ENCODE results near the gene FUZ.
A peak's percentile ranks its signal among the peaks of the same experiment; 100 is the strongest.
"Not testable (repeated sequence)": the region's sequence is repeated elsewhere in the genome, so short reads cannot be mapped to it uniquely, and the experiment has no call there.

Gene FUZ

GRCh38 chr19:49832556-49832955 is 19.5 kb upstream of the FUZ start:
- DNase-seq (ENCODE audit: low read depth in 2 of 2), result no peak

GRCh38 chr19:49831592-49831991 is 18.5 kb upstream of the FUZ start:
- DNase-seq (ENCODE audit: low read depth in 2 of 2), result no peak

GRCh38 chr19:49830766-49831165 is 17.7 kb upstream of the FUZ start:
- DNase-seq (ENCODE audit: low read depth in 2 of 2), result no peak

GRCh38 chr19:49829721-49830120 is 16.6 kb upstream of the FUZ start:
- no peak for DNase-seq (ENCODE audit: low read depth in 2 of 2)

GRCh38 chr19:49829200-49829599 is 16.1 kb upstream of the FUZ start:
- DNase-seq (ENCODE audit: low read depth in 2 of 2), result no peak

GRCh38 chr19:49827034-49827433 is 13.9 kb upstream of the FUZ start:
- DNase-seq (ENCODE audit: low read depth in 2 of 2), result no peak

GRCh38 chr19:49824662-49825061 is 11.6 kb upstream of the FUZ start:
- DNase-seq (ENCODE audit: low read depth in 2 of 2), result no peak

GRCh38 chr19:49823472-49823871 is 10.4 kb upstream of the FUZ start:
- DNase-seq (ENCODE audit: low read depth in 2 of 2), result no peak

- DNase-seq (ENCODE audit: low read depth in 2 of 2), result no peak
Measured at GRCh38 chr19:49820125-49820524, 7.0 kb upstream of the FUZ start.

GRCh38 chr19:49819452-49820115 is 6.5 kb upstream of the FUZ start:
- not testable (repeated sequence) for DNase-seq (ENCODE audit: low read depth in 2 of 2)

GRCh38 chr19:49818649-49819370 is 5.7 kb upstream of the FUZ start:
- DNase-seq (ENCODE audit: low read depth in 2 of 2), result no peak

GRCh38 chr19:49817964-49818648 is 5.0 kb upstream of the FUZ start, which contains the start of gene MED25:
Gene MED25 (plus strand): TSS chr19:49818289. CDS start chr19:49818342, 53 bp downstream.
- DNase-seq (ENCODE audit: low read depth in 2 of 2), result peak; percentile 61 to 66

GRCh38 chr19:49816590-49816989 is 3.5 kb upstream of the FUZ start:
- DNase-seq (ENCODE audit: low read depth in 2 of 2), result no peak

- no peak for DNase-seq (ENCODE audit: low read depth in 2 of 2)
Measured at GRCh38 chr19:49814010-49814409, 918 bp upstream of the FUZ start.

- DNase-seq (ENCODE audit: low read depth in 2 of 2), result no peak
Measured at GRCh38 chr19:49812452-49812996, 568 bp downstream of the FUZ start.

- no peak for DNase-seq (ENCODE audit: low read depth in 2 of 2)
Measured at GRCh38 chr19:49811328-49811727, 1.8 kb downstream of the FUZ start.

GRCh38 chr19:49809941-49810389 is 3.1 kb downstream of the FUZ start:
- DNase-seq (ENCODE audit: low read depth in 2 of 2), result no peak

- no peak for DNase-seq (ENCODE audit: low read depth in 2 of 2)
Measured at GRCh38 chr19:49809160-49809940, 3.7 kb downstream of the FUZ start.

GRCh38 chr19:49808711-49809159 is 4.4 kb downstream of the FUZ start:
- peak; percentile 31 to 41 for DNase-seq (ENCODE audit: low read depth in 2 of 2)

GRCh38 chr19:49807904-49808675 is 5.0 kb downstream of the FUZ start:
- no peak for DNase-seq (ENCODE audit: low read depth in 2 of 2)

Data from fibroblast of skin of left biceps (primary cell).